Endothelial cell of umbilical vein (primary cell): ENCODE measurements around the gene MRPL53. TPM values are rescaled to one million over a fixed set of nuclear protein-coding genes. Genes with fewer than 3 reads are reported as not detected.

ENCODE experiments used
- BruUV-seq: library from RNA; stranded (reverse); fragments of 400-500 nt; replicated peaks from 2 replicates; lab custom pipeline; 2021; lab: Mats Ljungman, UMichigan
- CTCF ChIA-PET: fragments of 300-600, 350-600 bp; sonication (Branson Sonifier 250); formaldehyde crosslinking; loops from one replicate; lab custom pipeline; 2021; ENCODE audit warnings: antibody characterized with exemption, inconsistent platforms; lab: Charles Lee
- POLR2A ChIA-PET: fragments of 300-600, 350-600 bp; sonication (Branson Sonifier 250); formaldehyde crosslinking; loops from one replicate; lab custom pipeline; 2021; ENCODE audit warnings: antibody characterized with exemption, inconsistent platforms; lab: Charles Lee
- DNase-seq: peaks from one replicate; pipeline ENCODE4 v3.0.0-alpha.2; 2011; ENCODE audit warnings: low read depth, low spot score
- FAIRE-seq: peaks from 2 replicates; lab custom pipeline; 2011; peaks lifted over from hg19 to GRCh38; lab: Jason Lieb, UNC
- H2AFZ ChIP-seq: 2 replicates; pipeline ENCODE4 v1.6.0; 2012; ENCODE audit warnings: low read depth, low read length, control low read depth, inconsistent platforms
- H3K27ac ChIP-seq: 2 replicates; pipeline ENCODE4 v1.5.1; 2011; ENCODE audit warnings: low read depth, mild to moderate bottlenecking, control low read depth, low read length, moderate library complexity; ENCODE audit not compliant: insufficient read depth
- H3K27me3 ChIP-seq, 2 experiments: 2 replicates each; pipeline versions ENCODE4 v1.6.0 to v1.6.1; 2011; ENCODE audit warnings: low read length in 2 of 2, mixed read lengths in 1 of 2; ENCODE audit not compliant: control insufficient read depth in 2 of 2, insufficient read depth in 2 of 2
- H3K36me3 ChIP-seq, 2 experiments: 2 replicates in 1 of 2; 3 replicates in 1 of 2; pipeline ENCODE4 v1.5.1; 2011; ENCODE audit warnings: low read length in 2 of 2, mild to moderate bottlenecking in 1 of 2, moderate library complexity in 1 of 2; ENCODE audit not compliant: control insufficient read depth in 2 of 2, insufficient read depth in 2 of 2; ENCODE audit errors: extremely low read depth in 1 of 2
- H3K4me1 ChIP-seq: 3 replicates; pipeline ENCODE4 v1.5.1; 2011; ENCODE audit warnings: mild to moderate bottlenecking, low read length; ENCODE audit not compliant: control insufficient read depth, insufficient read depth; ENCODE audit errors: extremely low read depth
- H3K4me2 ChIP-seq: 2 replicates; pipeline ENCODE4 v1.6.1; 2011; ENCODE audit warnings: low read length, control low read depth, mixed read lengths; ENCODE audit not compliant: insufficient read depth
- H3K4me3 ChIP-seq, 3 experiments: fragments of 200-600 bp in 1 of 3; sonication (generic), shearing (Covaris generic) in 1 of 3; replicated peaks in 1 of 3; 2 replicates each; pipeline ENCODE4 v1.5.1; 2011 to 2016; ENCODE audit warnings: control low read depth in 3 of 3, low read length in 3 of 3, mild to moderate bottlenecking in 2 of 3, inconsistent platforms in 1 of 3, low read depth in 1 of 3, moderate library complexity in 1 of 3; ENCODE audit not compliant: insufficient read depth in 1 of 3
- H3K79me2 ChIP-seq: 2 replicates; pipeline ENCODE4 v1.6.0; 2012; ENCODE audit warnings: low read length, inconsistent platforms; ENCODE audit not compliant: control insufficient read depth, insufficient read depth
- H3K9ac ChIP-seq: replicated peaks from 2 replicates; pipeline ENCODE3; 2011; ENCODE audit warnings: low read length, control low read depth; ENCODE audit not compliant: insufficient read depth; ENCODE audit errors: extremely low read depth
- H3K9me1 ChIP-seq: replicated peaks from 3 replicates; pipeline ENCODE4 v1.6.0; 2011; ENCODE audit warnings: mild to moderate bottlenecking, low read length; ENCODE audit not compliant: control insufficient read depth, insufficient read depth; ENCODE audit errors: extremely low read depth
- H3K9me3 ChIP-seq: replicated peaks from 2 replicates; pipeline ENCODE4 v1.5.1; 2012; ENCODE audit warnings: low read length, inconsistent platforms; ENCODE audit not compliant: control insufficient read depth, insufficient read depth
- H4K20me1 ChIP-seq: replicated peaks from 2 replicates; pipeline ENCODE3; 2011; ENCODE audit warnings: mild to moderate bottlenecking, low read length; ENCODE audit not compliant: control insufficient read depth, insufficient read depth; ENCODE audit errors: extremely low read depth
- CTCF ChIP-seq, 2 donors: IDR thresholded peaks; 1 replicate in 1 of 2; 2 replicates in 1 of 2; pipeline ENCODE4 v1.5.1; 2011; ENCODE audit warnings: low read length in 2 of 2, mild to moderate bottlenecking in 2 of 2, moderate library complexity in 2 of 2, control low read depth in 1 of 2, inconsistent platforms in 1 of 2, low read depth in 1 of 2; ENCODE audit not compliant: insufficient read depth in 1 of 2; ENCODE audit errors: extremely low read depth in 1 of 2
- EZH2 ChIP-seq: IDR thresholded peaks from 2 replicates; pipeline ENCODE4 v1.6.1; 2012; ENCODE audit warnings: borderline replicate concordance, low read depth, mild to moderate bottlenecking, moderate library complexity, low read length, inconsistent platforms; ENCODE audit not compliant: severe bottlenecking
- FOS ChIP-seq: IDR thresholded peaks from 2 replicates; pipeline ENCODE4 v1.6.1; 2011; ENCODE audit warnings: mild to moderate bottlenecking, low read length, moderate library complexity, borderline replicate concordance; ENCODE audit not compliant: insufficient read depth
- GATA2 ChIP-seq: IDR thresholded peaks from 2 replicates; pipeline ENCODE4 v1.7.0; 2011; ENCODE audit warnings: low read depth, mild to moderate bottlenecking, moderate library complexity, mixed read lengths, low read length; ENCODE audit not compliant: insufficient read length, insufficient read depth
- JUN ChIP-seq: IDR thresholded peaks from 2 replicates; pipeline ENCODE4 v1.6.1; 2011; ENCODE audit warnings: borderline replicate concordance, low read depth; ENCODE audit not compliant: insufficient read length, insufficient read depth
- MAX ChIP-seq: IDR thresholded peaks from 2 replicates; pipeline ENCODE4 v1.6.1; 2011; ENCODE audit not compliant: insufficient read depth, insufficient read length
- MYC ChIP-seq: IDR thresholded peaks from one replicate; pipeline ENCODE4 v1.6.1; 2011; ENCODE audit warnings: mild to moderate bottlenecking, low read depth, low read length
- POLR2A ChIP-seq: IDR thresholded peaks from 2 replicates; pipeline ENCODE4 v1.6.1; 2012; ENCODE audit warnings: low read depth, mild to moderate bottlenecking, control low read depth, low read length
- POLR2AphosphoS5 ChIP-seq: IDR thresholded peaks from 2 replicates; pipeline ENCODE4 v1.6.1; 2012; ENCODE audit warnings: low read depth, mild to moderate bottlenecking, control low read depth, low read length, moderate library complexity; ENCODE audit not compliant: insufficient read depth
- dilution Hi-C: fragments of 300-500 bp; cut with MboI; formaldehyde crosslinking; loops from one replicate; pipeline ENCODE4 v1.15.0; 2019; ENCODE audit warnings: low sequenced_read_pairs; ENCODE audit not compliant: extremely low pct_ligation_motif_present
- intact Hi-C: fragments of 100-400 bp; cut with micrococcal nuclease; formaldehyde crosslinking; loops from one replicate; pipeline ENCODE4 v1.10.0; 2022
- polyA plus RNA-seq, 4 experiments: library from polyadenylated mRNA; depleted of rRNA in 3 of 4; stranded (reverse) in 3 of 4; unstranded in 1 of 4; fragments of >200 nt; gene quantifications; 2 replicates each; pipeline versions ENCODE4 v1.2.1 to v1.2.3, GENCODE V29; 2011 to 2012; ENCODE audit warnings: missing spikeins in 1 of 4
- total RNA-seq: library from RNA; stranded (reverse); gene quantifications from 2 replicates; pipeline ENCODE4 v1.2.3, GENCODE V29; 2021

Gene MRPL53
- total and polyA plus RNA-seq, 2 donors (not counting 3 experiments of a cell fraction or from before 2014, with no cell fraction given), result 68.7 to 69.7 TPM

- FAIRE-seq (peak; percentile 98), DNase-seq (peak; percentile 98)
- H3K36me3 ChIP-seq, result peaks cover 0 to 4% of the 10 kb centered on the region in 2 experiments
- BruUV-seq, result no TSS peak
- intact Hi-C loops (loop anchor here (1.0 to 2.0 kb wide), 4 partner anchors 22 to 80 kb away; partner anchors contain the start of genes AUP1, DOK1, HTRA2 and TTC31), dilution Hi-C loops (no loop called here)
- no peaks in the 10 kb centered on the region for H4K20me1 ChIP-seq
- H3K9me1 ChIP-seq, result no peaks in the 10 kb centered on the region
- ChIA-PET CTCF (interaction anchor here (0.6 to 2.5 kb wide), 9 partner anchors 8 to 86 kb away, joined by 3 to 15 read pairs (median 5); partner anchors contain the start of genes AUP1, CCDC142, HTRA2 and LBX2), POLR2A (no interaction called here)
- peaks cover 4% of the 10 kb centered on the region for H3K79me2 ChIP-seq
- TF ChIP-seq GATA2 (no peak), FOS (no peak), EZH2 (no peak), MAX (peak; percentile 68), POLR2A (peak; percentile 75), POLR2AphosphoS5 (peak; percentile 66), CTCF (IDR thresholded peaks at IDR 0.05; ENCODE audit: extremely low read depth in 1 of 2, insufficient read depth in 1 of 2, low read depth in 1 of 2, low read length in 2 of 2) (peak; percentile 41 to 81), MYC (no peak), JUN (no peak)
- peak within 1 kb of the TSS; percentile 69 for H3K9ac ChIP-seq
- H2AFZ ChIP-seq, result peak within 1 kb of the TSS; percentile 29
- peak within 1 kb of the TSS; percentile 54 for H3K27ac ChIP-seq
- peaks cover 31 to 40% of the 10 kb centered on the region in 2 experiments for H3K27me3 ChIP-seq
- peaks cover 27% of the 10 kb centered on the region for H3K4me1 ChIP-seq
- peak within 1 kb of the TSS; percentile 3 to 75 (median 37) for H3K4me3 ChIP-seq
- no peaks in the 10 kb centered on the region for H3K9me3 ChIP-seq
- peak within 1 kb of the TSS; percentile 66 for H3K4me2 ChIP-seq
These were observed 34.9 kb upstream of the MRPL53 start, which contains the start of gene PCGF1 for GRCh38 chr2:74507145-74507925. Gene PCGF1 (minus strand): TSS chr2:74507695. CDS start chr2:74507668, 27 bp downstream.
